Endothelial cell of umbilical vein (primary cell): ENCODE results near the gene AKAP8L. TPM values are rescaled to one million over a fixed set of nuclear protein-coding genes. Genes with fewer than 3 reads are reported as not detected.

Source experiments
- BruUV-seq: library from RNA; stranded (reverse); fragments of 400-500 nt; replicated peaks from 2 replicates; lab custom pipeline; 2021; lab: Mats Ljungman, UMichigan
- CTCF ChIA-PET: fragments of 300-600, 350-600 bp; sonication (Branson Sonifier 250); formaldehyde crosslinking; loops from one replicate; lab custom pipeline; 2021; ENCODE audit warnings: antibody characterized with exemption, inconsistent platforms; lab: Charles Lee
- POLR2A ChIA-PET: fragments of 300-600, 350-600 bp; sonication (Branson Sonifier 250); formaldehyde crosslinking; loops from one replicate; lab custom pipeline; 2021; ENCODE audit warnings: antibody characterized with exemption, inconsistent platforms; lab: Charles Lee
- DNase-seq: peaks from one replicate; pipeline ENCODE4 v3.0.0-alpha.2; 2011; ENCODE audit warnings: low read depth, low spot score
- FAIRE-seq: peaks from 2 replicates; lab custom pipeline; 2011; peaks lifted over from hg19 to GRCh38; lab: Jason Lieb, UNC
- H2AFZ ChIP-seq: 2 replicates; pipeline ENCODE4 v1.6.0; 2012; ENCODE audit warnings: low read depth, low read length, control low read depth, inconsistent platforms
- H3K27ac ChIP-seq: 2 replicates; pipeline ENCODE4 v1.5.1; 2011; ENCODE audit warnings: low read depth, mild to moderate bottlenecking, control low read depth, low read length, moderate library complexity; ENCODE audit not compliant: insufficient read depth
- H3K27me3 ChIP-seq, 2 experiments: 2 replicates each; pipeline versions ENCODE4 v1.6.0 to v1.6.1; 2011; ENCODE audit warnings: low read length in 2 of 2, mixed read lengths in 1 of 2; ENCODE audit not compliant: control insufficient read depth in 2 of 2, insufficient read depth in 2 of 2
- H3K36me3 ChIP-seq, 2 experiments: 2 replicates in 1 of 2; 3 replicates in 1 of 2; pipeline ENCODE4 v1.5.1; 2011; ENCODE audit warnings: low read length in 2 of 2, mild to moderate bottlenecking in 1 of 2, moderate library complexity in 1 of 2; ENCODE audit not compliant: control insufficient read depth in 2 of 2, insufficient read depth in 2 of 2; ENCODE audit errors: extremely low read depth in 1 of 2
- H3K4me1 ChIP-seq: 3 replicates; pipeline ENCODE4 v1.5.1; 2011; ENCODE audit warnings: mild to moderate bottlenecking, low read length; ENCODE audit not compliant: control insufficient read depth, insufficient read depth; ENCODE audit errors: extremely low read depth
- H3K4me2 ChIP-seq: 2 replicates; pipeline ENCODE4 v1.6.1; 2011; ENCODE audit warnings: low read length, control low read depth, mixed read lengths; ENCODE audit not compliant: insufficient read depth
- H3K4me3 ChIP-seq, 3 experiments: fragments of 200-600 bp in 1 of 3; sonication (generic), shearing (Covaris generic) in 1 of 3; replicated peaks in 1 of 3; 2 replicates each; pipeline ENCODE4 v1.5.1; 2011 to 2016; ENCODE audit warnings: control low read depth in 3 of 3, low read length in 3 of 3, mild to moderate bottlenecking in 2 of 3, inconsistent platforms in 1 of 3, low read depth in 1 of 3, moderate library complexity in 1 of 3; ENCODE audit not compliant: insufficient read depth in 1 of 3
- H3K79me2 ChIP-seq: 2 replicates; pipeline ENCODE4 v1.6.0; 2012; ENCODE audit warnings: low read length, inconsistent platforms; ENCODE audit not compliant: control insufficient read depth, insufficient read depth
- H3K9ac ChIP-seq: replicated peaks from 2 replicates; pipeline ENCODE3; 2011; ENCODE audit warnings: low read length, control low read depth; ENCODE audit not compliant: insufficient read depth; ENCODE audit errors: extremely low read depth
- H3K9me1 ChIP-seq: replicated peaks from 3 replicates; pipeline ENCODE4 v1.6.0; 2011; ENCODE audit warnings: mild to moderate bottlenecking, low read length; ENCODE audit not compliant: control insufficient read depth, insufficient read depth; ENCODE audit errors: extremely low read depth
- H3K9me3 ChIP-seq: replicated peaks from 2 replicates; pipeline ENCODE4 v1.5.1; 2012; ENCODE audit warnings: low read length, inconsistent platforms; ENCODE audit not compliant: control insufficient read depth, insufficient read depth
- H4K20me1 ChIP-seq: replicated peaks from 2 replicates; pipeline ENCODE3; 2011; ENCODE audit warnings: mild to moderate bottlenecking, low read length; ENCODE audit not compliant: control insufficient read depth, insufficient read depth; ENCODE audit errors: extremely low read depth
- CTCF ChIP-seq, 2 donors: IDR thresholded peaks; 1 replicate in 1 of 2; 2 replicates in 1 of 2; pipeline ENCODE4 v1.5.1; 2011; ENCODE audit warnings: low read length in 2 of 2, mild to moderate bottlenecking in 2 of 2, moderate library complexity in 2 of 2, control low read depth in 1 of 2, inconsistent platforms in 1 of 2, low read depth in 1 of 2; ENCODE audit not compliant: insufficient read depth in 1 of 2; ENCODE audit errors: extremely low read depth in 1 of 2
- EZH2 ChIP-seq: IDR thresholded peaks from 2 replicates; pipeline ENCODE4 v1.6.1; 2012; ENCODE audit warnings: borderline replicate concordance, low read depth, mild to moderate bottlenecking, moderate library complexity, low read length, inconsistent platforms; ENCODE audit not compliant: severe bottlenecking
- FOS ChIP-seq: IDR thresholded peaks from 2 replicates; pipeline ENCODE4 v1.6.1; 2011; ENCODE audit warnings: mild to moderate bottlenecking, low read length, moderate library complexity, borderline replicate concordance; ENCODE audit not compliant: insufficient read depth
- GATA2 ChIP-seq: IDR thresholded peaks from 2 replicates; pipeline ENCODE4 v1.7.0; 2011; ENCODE audit warnings: low read depth, mild to moderate bottlenecking, moderate library complexity, mixed read lengths, low read length; ENCODE audit not compliant: insufficient read length, insufficient read depth
- JUN ChIP-seq: IDR thresholded peaks from 2 replicates; pipeline ENCODE4 v1.6.1; 2011; ENCODE audit warnings: borderline replicate concordance, low read depth; ENCODE audit not compliant: insufficient read length, insufficient read depth
- MAX ChIP-seq: IDR thresholded peaks from 2 replicates; pipeline ENCODE4 v1.6.1; 2011; ENCODE audit not compliant: insufficient read depth, insufficient read length
- MYC ChIP-seq: IDR thresholded peaks from one replicate; pipeline ENCODE4 v1.6.1; 2011; ENCODE audit warnings: mild to moderate bottlenecking, low read depth, low read length
- POLR2A ChIP-seq: IDR thresholded peaks from 2 replicates; pipeline ENCODE4 v1.6.1; 2012; ENCODE audit warnings: low read depth, mild to moderate bottlenecking, control low read depth, low read length
- POLR2AphosphoS5 ChIP-seq: IDR thresholded peaks from 2 replicates; pipeline ENCODE4 v1.6.1; 2012; ENCODE audit warnings: low read depth, mild to moderate bottlenecking, control low read depth, low read length, moderate library complexity; ENCODE audit not compliant: insufficient read depth
- dilution Hi-C: fragments of 300-500 bp; cut with MboI; formaldehyde crosslinking; loops from one replicate; pipeline ENCODE4 v1.15.0; 2019; ENCODE audit warnings: low sequenced_read_pairs; ENCODE audit not compliant: extremely low pct_ligation_motif_present
- intact Hi-C: fragments of 100-400 bp; cut with micrococcal nuclease; formaldehyde crosslinking; loops from one replicate; pipeline ENCODE4 v1.10.0; 2022
- polyA plus RNA-seq, 4 experiments: library from polyadenylated mRNA; depleted of rRNA in 3 of 4; stranded (reverse) in 3 of 4; unstranded in 1 of 4; fragments of >200 nt; gene quantifications; 2 replicates each; pipeline versions ENCODE4 v1.2.1 to v1.2.3, GENCODE V29; 2011 to 2012; ENCODE audit warnings: missing spikeins in 1 of 4
- total RNA-seq: library from RNA; stranded (reverse); gene quantifications from 2 replicates; pipeline ENCODE4 v1.2.3, GENCODE V29; 2021

Gene AKAP8L
- total and polyA plus RNA-seq, 2 donors (not counting 3 experiments of a cell fraction or from before 2014, with no cell fraction given) = 63.9 to 99.6 TPM

- intact Hi-C loops = no loop called here
- H3K27ac ChIP-seq = no peak overlapping the region
- no peak overlapping the region for H3K4me2 ChIP-seq
- H3K27me3 ChIP-seq = no peaks in the 10 kb centered on the region
- no TSS peak for BruUV-seq
- H4K20me1 ChIP-seq = peaks cover 3% of the 10 kb centered on the region
- FAIRE-seq (no peak), DNase-seq (no peak)
- TF ChIP-seq CTCF (IDR thresholded peaks at IDR 0.05; ENCODE audit: extremely low read depth in 1 of 2, insufficient read depth in 1 of 2, low read depth in 1 of 2, low read length in 2 of 2) = no peak
- no peak for TF ChIP-seq MAX
- no peak for TF ChIP-seq FOS
- TF ChIP-seq JUN = no peak
- TF ChIP-seq POLR2AphosphoS5 = no peak
- no peak for TF ChIP-seq MYC
- TF ChIP-seq GATA2 = no peak
- no peak for TF ChIP-seq POLR2A
- no peak for TF ChIP-seq EZH2
- H3K36me3 ChIP-seq = peaks cover 14 to 69% of the 10 kb centered on the region in 2 experiments
- H2AFZ ChIP-seq = no peak overlapping the region
- no peaks in the 10 kb centered on the region for H3K4me1 ChIP-seq
- H3K4me3 ChIP-seq = no peak overlapping the region
- ChIA-PET CTCF (interaction anchor here (1.2 kb wide), 1 partner anchor 21 kb away, joined by 3 read pairs; the partner anchor contains the start of gene AKAP8), POLR2A (no interaction called here)
- dilution Hi-C loops = no loop called here
- H3K9me1 ChIP-seq = no peaks in the 10 kb centered on the region
- H3K9me3 ChIP-seq = no peaks in the 10 kb centered on the region
- no peak overlapping the region for H3K9ac ChIP-seq
- peaks cover 37% of the 10 kb centered on the region for H3K79me2 ChIP-seq
Measured at GRCh38 chr19:15400521-15401396, 18.0 kb downstream of the AKAP8L start.
